Naive B cell (primary cell): ENCODE measurements around the gene ATP11A. TPM values are rescaled to one million over a fixed set of nuclear protein-coding genes. Genes with fewer than 3 reads are reported as not detected.

Experiments
- ATAC-seq, 2 donors: fragments of 150-1000 bp; cut with Tn5 transposase; 2 replicates each; pipeline ENCODE4 v1.10.0; 2021; ENCODE audit warnings: low read depth in 2 of 2, mild to moderate bottlenecking in 2 of 2, moderate library complexity in 2 of 2
- DNase-seq: peaks from one replicate; pipeline ENCODE4 v3.0.0; 2022
- H3K27ac Mint-ChIP-seq, 6 donors: one replicate each; pipeline ENCODE4 v1.8.0; 2020 to 2022; ENCODE audit warnings: mild to moderate bottlenecking in 6 of 6, mixed read lengths in 6 of 6, moderate library complexity in 5 of 6, inconsistent platforms in 2 of 6
- H3K27me3 Mint-ChIP-seq, 3 donors: one replicate each; pipeline ENCODE4 v1.8.0; 2021 to 2022; ENCODE audit warnings: mixed read lengths in 3 of 3, mild to moderate bottlenecking in 1 of 3
- H3K36me3 Mint-ChIP-seq, 2 donors: one replicate each; pipeline ENCODE4 v1.8.0; 2020 to 2022; ENCODE audit warnings: mixed read lengths in 2 of 2, inconsistent platforms in 1 of 2, mild to moderate bottlenecking in 1 of 2
- H3K4me1 Mint-ChIP-seq, 3 donors: one replicate each; pipeline ENCODE4 v1.8.0; 2020 to 2022; ENCODE audit warnings: mixed read lengths in 3 of 3, inconsistent platforms in 1 of 3, mild to moderate bottlenecking in 1 of 3, moderate library complexity in 1 of 3
- H3K4me3 Mint-ChIP-seq, 8 donors: one replicate each; pipeline ENCODE4 v1.8.0; 2020 to 2022; ENCODE audit warnings: mild to moderate bottlenecking in 8 of 8, mixed read lengths in 8 of 8, moderate library complexity in 8 of 8, inconsistent platforms in 2 of 8
- H3K9me3 Mint-ChIP-seq, 7 donors: one replicate each; pipeline ENCODE4 v1.8.0; 2020 to 2022; ENCODE audit warnings: mixed read lengths in 7 of 7, mild to moderate bottlenecking in 5 of 7, inconsistent platforms in 2 of 7, moderate library complexity in 1 of 7
- polyA plus RNA-seq, 6 donors: library from polyadenylated mRNA; unstranded; fragments of 300-500 nt; fragmentation: Illumina TruSeq; gene quantifications; one replicate each; pipeline ENCODE4 v1.2.3, GENCODE V29; 2021; ENCODE audit warnings: low read depth in 6 of 6

The ATP11A gene
- polyA plus RNA-seq, 6 donors from 2014 or later = 7.9 to 23.3 (median 12.9) TPM

DNA sequence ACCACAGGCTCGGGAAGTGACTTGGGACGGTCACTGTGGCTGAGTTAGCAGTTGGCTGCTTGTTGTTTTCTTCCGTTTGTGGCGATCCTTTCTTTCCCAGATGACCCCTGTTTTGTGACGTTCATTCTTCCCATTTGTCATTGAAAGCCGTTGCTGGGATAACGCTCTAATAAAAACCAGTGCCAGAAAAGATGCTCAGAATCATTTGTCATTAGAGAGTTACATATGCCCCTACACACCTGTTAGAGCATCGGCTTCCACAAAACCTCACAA, 239.9 kb downstream of the ATP11A start:
- H3K36me3 Mint-ChIP-seq = peaks cover 7 to 33% of the 10 kb centered on the region in 2 donors
- DNase-seq = no peak
- peaks cover 17 to 25% (median 17%) of the 10 kb centered on the region in 3 donors for H3K4me1 Mint-ChIP-seq
- peaks cover 14 to 54% (median 45%) of the 10 kb centered on the region in 3 donors for H3K27me3 Mint-ChIP-seq
- H3K4me3 Mint-ChIP-seq = peak overlapping the region in 2 of 8 donors; percentile 1 to 41
- no peak overlapping the region for H3K27ac Mint-ChIP-seq
- no peak for ATAC-seq
- H3K9me3 Mint-ChIP-seq = peaks cover 0 to 9% (median 5%) of the 10 kb centered on the region in 7 donors

DNA sequence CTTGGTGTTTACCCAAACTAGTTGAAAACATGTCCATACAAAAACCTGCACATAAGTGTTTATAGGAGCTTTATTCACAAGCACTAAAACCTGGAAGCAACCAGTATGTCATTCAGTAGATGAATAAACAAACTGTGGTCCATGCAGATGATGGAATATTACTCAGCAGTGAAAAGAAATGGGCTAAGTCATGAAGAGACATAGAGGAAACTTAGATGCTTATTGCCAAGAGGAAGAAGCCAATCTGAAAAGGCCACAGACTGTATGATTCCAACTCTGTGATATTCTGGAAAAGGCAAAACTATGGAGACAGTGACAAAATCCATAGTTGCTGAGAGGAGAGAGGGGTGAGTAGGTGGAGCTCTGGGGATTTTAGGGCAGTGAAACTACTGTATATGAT, 240.4 kb downstream of the ATP11A start:
- peaks cover 0 to 9% (median 5%) of the 10 kb centered on the region in 7 donors for H3K9me3 Mint-ChIP-seq
- peaks cover 14 to 54% (median 45%) of the 10 kb centered on the region in 3 donors for H3K27me3 Mint-ChIP-seq
- ATAC-seq = no peak

GRCh38 chr13:112931028-112931934, 241.4 kb downstream of the ATP11A start:
- H3K27me3 Mint-ChIP-seq = peaks cover 14 to 48% (median 45%) of the 10 kb centered on the region in 3 donors
- peak overlapping the region in 2 of 8 donors; percentile 5 to 12 for H3K4me3 Mint-ChIP-seq
- peaks cover 7 to 33% of the 10 kb centered on the region in 2 donors for H3K36me3 Mint-ChIP-seq
- peak overlapping the region in 1 of 6 donors; percentile 28 for H3K27ac Mint-ChIP-seq
- no peak for ATAC-seq
- no peak for DNase-seq
- H3K9me3 Mint-ChIP-seq = peaks cover 0 to 9% (median 5%) of the 10 kb centered on the region in 7 donors
- H3K4me1 Mint-ChIP-seq = peaks cover 17 to 25% (median 17%) of the 10 kb centered on the region in 3 donors

More for the DNA sequence above, 240.4 kb downstream of the ATP11A start:
- peaks cover 7 to 33% of the 10 kb centered on the region in 2 donors for H3K36me3 Mint-ChIP-seq
- no peak for DNase-seq
- peaks cover 17 to 25% (median 17%) of the 10 kb centered on the region in 3 donors for H3K4me1 Mint-ChIP-seq
- no peak overlapping the region for H3K27ac Mint-ChIP-seq
- peak overlapping the region in 1 of 8 donors; percentile 41 for H3K4me3 Mint-ChIP-seq

- peak overlapping the region in 1 of 6 donors; percentile 47 for H3K27ac Mint-ChIP-seq
- ATAC-seq (no peak), DNase-seq (no peak)
- peaks cover 0 to 6% (median 3%) of the 10 kb centered on the region in 7 donors for H3K9me3 Mint-ChIP-seq
- H3K4me1 Mint-ChIP-seq = peaks cover 20 to 32% (median 22%) of the 10 kb centered on the region in 3 donors
- H3K27me3 Mint-ChIP-seq = peaks cover 14 to 47% (median 36%) of the 10 kb centered on the region in 3 donors
- H3K36me3 Mint-ChIP-seq = peaks cover 7 to 26% of the 10 kb centered on the region in 2 donors
- no peak overlapping the region for H3K4me3 Mint-ChIP-seq
These were observed 243.1 kb downstream of the ATP11A start for GRCh38 chr13:112932971-112933370.

DNA sequence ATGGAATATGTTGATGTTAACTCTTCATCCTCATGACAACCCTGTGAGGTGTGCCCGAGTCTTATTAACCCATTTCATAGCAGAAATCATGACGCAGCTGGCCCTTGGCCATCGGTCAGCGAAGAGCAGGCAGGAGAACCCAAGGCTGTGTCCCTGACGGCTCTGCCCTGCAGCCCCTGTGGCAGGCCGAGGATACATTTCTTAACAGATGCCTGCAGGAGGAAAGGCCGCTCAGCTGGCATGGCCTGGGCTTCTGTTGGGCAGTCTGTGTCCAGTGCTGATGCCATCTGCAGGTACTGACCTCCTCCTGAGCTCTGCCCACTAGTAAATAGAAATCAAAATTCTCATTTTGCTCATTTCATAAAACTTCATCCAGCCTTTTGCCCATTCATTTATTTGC, 243.8 kb downstream of the ATP11A start:
- H3K27me3 Mint-ChIP-seq = peaks cover 11 to 43% (median 34%) of the 10 kb centered on the region in 3 donors
- peaks cover 18 to 32% (median 22%) of the 10 kb centered on the region in 3 donors for H3K4me1 Mint-ChIP-seq
- no peak overlapping the region for H3K27ac Mint-ChIP-seq
- H3K9me3 Mint-ChIP-seq = peaks cover 0 to 6% (median 3%) of the 10 kb centered on the region in 7 donors
- H3K36me3 Mint-ChIP-seq = peaks cover 8 to 19% of the 10 kb centered on the region in 2 donors
- H3K4me3 Mint-ChIP-seq = no peak overlapping the region
- DNase-seq (no peak), ATAC-seq (no peak)

GRCh38 chr13:112934078-112934477, 244.2 kb downstream of the ATP11A start:
- Mint-ChIP-seq H3K27me3 (peaks cover 9 to 38% (median 34%) of the 10 kb centered on the region in 3 donors), H3K4me1 (peaks cover 14 to 30% (median 21%) of the 10 kb centered on the region in 3 donors), H3K27ac (peak overlapping the region in 1 of 6 donors; percentile 24), H3K4me3 (no peak overlapping the region), H3K9me3 (peaks cover 0 to 6% (median 3%) of the 10 kb centered on the region in 7 donors), H3K36me3 (peaks cover 8 to 19% of the 10 kb centered on the region in 2 donors)
- ATAC-seq = no peak
- DNase-seq = no peak

Other genes with a start within 250 kb of the ATP11A start
- 10 to 100 TPM; 13.3 to 24.4 (median 16.5) TPM for gene TUBGCP3, start 101.9 kb upstream of the ATP11A start, polyA plus RNA-seq